ENCODE results near the gene DPYSL4.

The DPYSL4 gene

DNA sequence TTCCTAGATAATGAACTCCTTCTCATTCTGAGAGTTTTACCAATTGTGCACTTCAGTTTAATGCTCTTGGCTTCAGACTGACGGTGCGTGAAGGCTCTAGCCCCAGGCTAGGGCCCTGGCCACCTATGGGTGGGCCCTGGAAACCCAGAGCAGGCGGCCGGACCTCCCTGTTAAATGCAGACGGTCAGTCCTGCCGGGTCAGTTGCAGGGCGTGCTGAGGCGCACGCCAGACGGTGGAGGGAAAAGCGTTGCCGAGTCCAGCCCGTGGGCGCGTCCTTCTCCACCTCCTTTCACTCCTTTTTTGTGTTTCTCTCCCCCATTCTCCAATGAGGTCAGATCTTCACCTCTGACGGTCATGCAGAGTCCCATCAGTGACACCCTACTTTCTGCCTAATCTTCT, 2.3 kb downstream of the DPYSL4 start:
- 86% methylated on average over 16 of the region's 16 CpGs for WGBS, 2 experiments
- no peak overlapping the region for H3K4me3 ChIP-seq (ENCODE audit: insufficient read depth, low read depth, low read length)
- peaks cover 54% of the 10 kb centered on the region for H3K27me3 ChIP-seq (ENCODE audit: control insufficient read depth, insufficient read depth, low read length, poor library complexity, severe bottlenecking)
- no peaks in the 10 kb centered on the region for H3K9me3 ChIP-seq (ENCODE audit: control insufficient read depth, low read length)
- no peaks in the 10 kb centered on the region for H3K4me1 ChIP-seq (ENCODE audit: control insufficient read depth, insufficient read depth, low read length)
- no peak overlapping the region for H3K27ac ChIP-seq (ENCODE audit: insufficient read depth, low read depth, low read length, poor library complexity, severe bottlenecking)
- H3K36me3 ChIP-seq (ENCODE audit: control insufficient read depth, insufficient read depth, low read length), result no peaks in the 10 kb centered on the region

DNA sequence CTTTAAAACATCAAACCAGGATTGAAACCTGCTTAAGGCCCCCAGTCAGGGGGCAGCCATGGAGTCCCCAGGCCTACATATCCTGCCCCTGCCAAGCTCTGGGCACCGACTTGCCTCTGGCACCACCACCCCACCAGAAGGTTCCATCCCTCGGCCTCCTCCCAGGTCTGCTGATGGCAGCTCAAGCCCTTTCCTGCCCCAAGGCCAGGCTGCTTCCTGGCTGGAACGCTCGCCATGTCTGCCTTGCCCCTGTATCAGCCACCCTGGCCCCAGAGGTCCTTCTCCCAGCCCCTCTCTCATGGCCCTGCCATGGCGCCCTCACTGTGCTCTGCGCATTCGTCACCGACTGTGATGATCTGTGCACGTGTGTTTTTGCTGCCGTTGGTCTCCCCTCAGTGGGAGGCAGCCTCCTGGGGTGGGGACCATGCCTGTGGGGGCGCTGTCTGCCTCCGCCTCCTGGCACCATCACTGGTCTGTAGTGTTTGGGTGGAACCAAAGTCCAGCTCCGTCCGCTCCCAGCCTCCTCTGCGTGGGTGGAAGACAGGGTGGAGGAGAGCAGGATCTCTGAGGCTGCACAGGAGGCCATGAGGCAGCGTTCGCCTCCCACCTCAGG, 3.2 kb downstream of the DPYSL4 start:
- H3K36me3 ChIP-seq (ENCODE audit: control insufficient read depth, insufficient read depth, low read length), result no peaks in the 10 kb centered on the region
- H3K4me1 ChIP-seq (ENCODE audit: control insufficient read depth, insufficient read depth, low read length), result no peaks in the 10 kb centered on the region
- WGBS, 2 experiments, result 91% methylated on average over 17 of the region's 17 CpGs
- H3K9me3 ChIP-seq (ENCODE audit: control insufficient read depth, low read length), result no peaks in the 10 kb centered on the region
- H3K27me3 ChIP-seq (ENCODE audit: control insufficient read depth, insufficient read depth, low read length, poor library complexity, severe bottlenecking), result peaks cover 45% of the 10 kb centered on the region
- no peak overlapping the region for H3K27ac ChIP-seq (ENCODE audit: insufficient read depth, low read depth, low read length, poor library complexity, severe bottlenecking)
- H3K4me3 ChIP-seq (ENCODE audit: insufficient read depth, low read depth, low read length), result no peak overlapping the region

DNA sequence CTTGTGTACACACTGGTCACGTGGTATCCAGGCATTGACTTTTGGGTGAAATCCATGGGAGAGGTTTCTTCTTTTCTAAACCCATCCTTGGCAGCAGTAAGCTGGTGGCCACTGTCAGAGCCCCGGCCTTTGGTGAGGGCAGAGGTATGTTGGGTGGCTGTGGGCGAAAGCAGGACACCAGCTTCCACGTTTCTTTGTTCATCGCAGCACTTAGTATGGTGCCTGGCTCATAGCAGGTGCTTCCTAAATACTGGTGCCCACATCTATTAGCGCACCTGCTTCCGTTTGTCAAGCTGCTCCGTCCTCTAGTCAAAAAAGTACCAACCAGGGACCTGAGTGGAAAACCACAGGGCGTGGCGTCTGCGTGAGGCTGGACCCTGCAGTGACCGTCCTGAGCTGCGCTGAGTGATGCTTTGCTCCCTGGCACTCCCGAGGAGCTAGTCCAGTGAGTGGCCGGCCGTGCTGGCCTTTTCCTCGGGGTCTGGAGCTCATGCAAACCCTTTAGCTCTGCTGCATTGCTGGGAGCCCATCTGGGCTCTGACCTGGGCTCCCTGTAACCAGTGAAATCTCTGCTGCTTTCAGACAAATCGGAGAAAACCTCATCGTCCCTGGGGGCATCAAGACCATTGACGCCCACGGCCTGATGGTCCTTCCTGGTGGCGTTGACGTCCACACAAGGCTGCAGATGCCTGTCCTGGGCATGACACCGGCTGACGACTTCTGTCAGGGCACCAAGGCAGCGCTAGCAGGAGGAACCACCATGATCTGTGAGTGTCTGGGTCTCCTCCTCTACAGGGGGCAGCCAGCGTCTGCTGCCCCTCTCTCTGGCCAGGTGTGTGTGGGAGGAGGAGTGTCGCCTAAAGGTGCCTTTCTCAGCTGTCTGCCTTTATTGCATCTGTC, 5.6 kb downstream of the DPYSL4 start:
- H3K36me3 ChIP-seq (ENCODE audit: control insufficient read depth, insufficient read depth, low read length), result no peaks in the 10 kb centered on the region

DNA sequence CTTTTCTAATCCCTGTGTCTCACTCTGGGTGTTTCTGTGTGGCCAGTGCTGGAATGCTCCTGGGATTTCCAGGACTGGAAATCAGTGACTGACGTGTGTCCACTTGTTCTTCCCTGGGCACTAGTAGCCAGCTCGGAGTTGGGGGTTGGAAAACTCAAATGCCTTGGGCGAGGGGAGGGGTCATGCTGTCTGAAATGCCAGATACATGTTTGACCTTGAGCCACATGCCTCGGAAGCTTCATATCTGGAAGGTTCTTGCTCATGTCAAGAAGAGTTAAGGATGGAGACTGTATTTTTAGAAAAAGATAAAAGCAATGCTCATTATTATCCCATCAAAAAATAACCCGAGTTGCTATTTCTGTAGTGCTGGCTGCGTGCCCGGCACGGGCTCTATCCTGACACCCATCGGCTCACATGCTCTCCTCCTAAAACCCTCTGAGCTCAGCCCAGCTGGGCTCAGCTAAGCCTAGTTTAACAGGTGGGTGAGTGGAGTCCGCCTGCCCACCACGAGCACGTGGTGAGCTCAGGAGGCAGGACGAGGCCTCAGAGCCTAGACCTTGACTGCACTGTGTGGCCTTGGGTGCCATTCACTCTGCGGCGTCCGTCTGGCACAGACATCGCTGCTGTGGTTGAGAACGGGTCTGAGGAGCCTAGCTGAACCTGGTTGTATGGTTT, 6.4 kb downstream of the DPYSL4 start:
- H3K4me3 ChIP-seq (ENCODE audit: insufficient read depth, low read depth, low read length), result no peak overlapping the region
- no peak overlapping the region for H3K27ac ChIP-seq (ENCODE audit: insufficient read depth, low read depth, low read length, poor library complexity, severe bottlenecking)
- WGBS, 2 experiments, result 83 to 85% methylated on average over 18 of the region's 18 CpGs
- no peaks in the 10 kb centered on the region for H3K36me3 ChIP-seq (ENCODE audit: control insufficient read depth, insufficient read depth, low read length)
- H3K27me3 ChIP-seq (ENCODE audit: control insufficient read depth, insufficient read depth, low read length, poor library complexity, severe bottlenecking), result peaks cover 14% of the 10 kb centered on the region
- H3K9me3 ChIP-seq (ENCODE audit: control insufficient read depth, low read length), result no peaks in the 10 kb centered on the region
- no peaks in the 10 kb centered on the region for H3K4me1 ChIP-seq (ENCODE audit: control insufficient read depth, insufficient read depth, low read length)

More for the DNA sequence above, 5.6 kb downstream of the DPYSL4 start:
- peaks cover 22% of the 10 kb centered on the region for H3K27me3 ChIP-seq (ENCODE audit: control insufficient read depth, insufficient read depth, low read length, poor library complexity, severe bottlenecking)
- WGBS, 2 experiments, result 93 to 95% methylated on average over 28 of the region's 28 CpGs
- H3K4me3 ChIP-seq (ENCODE audit: insufficient read depth, low read depth, low read length), result no peak overlapping the region
- no peaks in the 10 kb centered on the region for H3K9me3 ChIP-seq (ENCODE audit: control insufficient read depth, low read length)
- H3K4me1 ChIP-seq (ENCODE audit: control insufficient read depth, insufficient read depth, low read length), result no peaks in the 10 kb centered on the region
- no peak overlapping the region for H3K27ac ChIP-seq (ENCODE audit: insufficient read depth, low read depth, low read length, poor library complexity, severe bottlenecking)

- 91 to 93% methylated on average over 21 of the region's 21 CpGs for WGBS, 2 experiments
- Histone ChIP-seq H3K4me3 (ENCODE audit: insufficient read depth, low read depth, low read length) (no peak overlapping the region), H3K9me3 (ENCODE audit: control insufficient read depth, low read length) (no peaks in the 10 kb centered on the region), H3K27me3 (ENCODE audit: control insufficient read depth, insufficient read depth, low read length, poor library complexity, severe bottlenecking) (peaks cover 5% of the 10 kb centered on the region), H3K27ac (ENCODE audit: insufficient read depth, low read depth, low read length, poor library complexity, severe bottlenecking) (no peak overlapping the region), H3K4me1 (ENCODE audit: control insufficient read depth, insufficient read depth, low read length) (no peaks in the 10 kb centered on the region), H3K36me3 (ENCODE audit: control insufficient read depth, insufficient read depth, low read length) (no peaks in the 10 kb centered on the region)
Measured at GRCh38 chr10:132193907-132194552, 7.3 kb downstream of the DPYSL4 start.

- Histone ChIP-seq H3K27me3 (ENCODE audit: control insufficient read depth, insufficient read depth, low read length, poor library complexity, severe bottlenecking) (no peaks in the 10 kb centered on the region), H3K4me3 (ENCODE audit: insufficient read depth, low read depth, low read length) (no peak overlapping the region), H3K27ac (ENCODE audit: insufficient read depth, low read depth, low read length, poor library complexity, severe bottlenecking) (no peak overlapping the region), H3K4me1 (ENCODE audit: control insufficient read depth, insufficient read depth, low read length) (no peaks in the 10 kb centered on the region), H3K9me3 (ENCODE audit: control insufficient read depth, low read length) (no peaks in the 10 kb centered on the region), H3K36me3 (ENCODE audit: control insufficient read depth, insufficient read depth, low read length) (no peaks in the 10 kb centered on the region)
- WGBS, 2 experiments, result 93 to 96% methylated on average over 15 of the region's 15 CpGs
Measured at GRCh38 chr10:132194726-132195125, 8.0 kb downstream of the DPYSL4 start.

DNA sequence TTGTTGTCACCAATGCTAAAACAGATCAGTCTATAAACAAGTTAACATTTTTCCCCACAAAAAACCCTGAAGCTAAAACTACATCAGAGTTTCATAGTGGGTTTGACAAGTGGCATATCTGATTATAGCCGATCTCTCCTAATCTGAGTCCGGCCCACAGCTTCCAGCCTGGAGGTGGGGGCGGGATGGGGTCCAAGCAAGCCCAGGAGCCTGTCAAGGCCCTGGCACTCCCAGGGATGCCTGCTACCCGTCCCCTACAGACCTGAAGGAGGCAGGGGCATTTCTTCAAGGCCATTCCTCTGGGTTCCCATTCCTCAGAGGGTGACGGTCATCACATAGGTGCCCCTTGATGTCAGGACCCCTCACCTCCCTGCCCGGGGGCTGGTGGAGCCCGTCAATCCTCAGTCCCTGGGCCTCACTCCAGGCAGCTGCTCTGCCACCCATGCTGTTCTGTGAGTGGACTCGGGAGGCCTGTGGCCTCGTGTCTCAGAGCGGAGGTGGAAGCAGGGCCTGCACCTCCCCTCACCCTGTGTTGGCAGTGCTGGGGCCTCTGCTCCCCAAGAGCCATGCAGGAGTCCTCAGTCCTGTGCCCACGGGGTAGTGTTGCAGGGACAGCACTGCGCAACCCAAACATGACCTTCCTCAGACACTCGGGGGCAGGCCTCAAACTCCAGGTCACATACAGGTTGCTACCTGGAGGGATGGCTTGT, 8.8 kb downstream of the DPYSL4 start:
- Histone ChIP-seq H3K4me3 (ENCODE audit: insufficient read depth, low read depth, low read length) (no peak overlapping the region), H3K27ac (ENCODE audit: insufficient read depth, low read depth, low read length, poor library complexity, severe bottlenecking) (no peak overlapping the region), H3K27me3 (ENCODE audit: control insufficient read depth, insufficient read depth, low read length, poor library complexity, severe bottlenecking) (no peaks in the 10 kb centered on the region), H3K9me3 (ENCODE audit: control insufficient read depth, low read length) (no peaks in the 10 kb centered on the region), H3K36me3 (ENCODE audit: control insufficient read depth, insufficient read depth, low read length) (no peaks in the 10 kb centered on the region), H3K4me1 (ENCODE audit: control insufficient read depth, insufficient read depth, low read length) (no peaks in the 10 kb centered on the region)
- WGBS, 2 experiments, result 92 to 93% methylated on average over 13 of the region's 13 CpGs

DNA sequence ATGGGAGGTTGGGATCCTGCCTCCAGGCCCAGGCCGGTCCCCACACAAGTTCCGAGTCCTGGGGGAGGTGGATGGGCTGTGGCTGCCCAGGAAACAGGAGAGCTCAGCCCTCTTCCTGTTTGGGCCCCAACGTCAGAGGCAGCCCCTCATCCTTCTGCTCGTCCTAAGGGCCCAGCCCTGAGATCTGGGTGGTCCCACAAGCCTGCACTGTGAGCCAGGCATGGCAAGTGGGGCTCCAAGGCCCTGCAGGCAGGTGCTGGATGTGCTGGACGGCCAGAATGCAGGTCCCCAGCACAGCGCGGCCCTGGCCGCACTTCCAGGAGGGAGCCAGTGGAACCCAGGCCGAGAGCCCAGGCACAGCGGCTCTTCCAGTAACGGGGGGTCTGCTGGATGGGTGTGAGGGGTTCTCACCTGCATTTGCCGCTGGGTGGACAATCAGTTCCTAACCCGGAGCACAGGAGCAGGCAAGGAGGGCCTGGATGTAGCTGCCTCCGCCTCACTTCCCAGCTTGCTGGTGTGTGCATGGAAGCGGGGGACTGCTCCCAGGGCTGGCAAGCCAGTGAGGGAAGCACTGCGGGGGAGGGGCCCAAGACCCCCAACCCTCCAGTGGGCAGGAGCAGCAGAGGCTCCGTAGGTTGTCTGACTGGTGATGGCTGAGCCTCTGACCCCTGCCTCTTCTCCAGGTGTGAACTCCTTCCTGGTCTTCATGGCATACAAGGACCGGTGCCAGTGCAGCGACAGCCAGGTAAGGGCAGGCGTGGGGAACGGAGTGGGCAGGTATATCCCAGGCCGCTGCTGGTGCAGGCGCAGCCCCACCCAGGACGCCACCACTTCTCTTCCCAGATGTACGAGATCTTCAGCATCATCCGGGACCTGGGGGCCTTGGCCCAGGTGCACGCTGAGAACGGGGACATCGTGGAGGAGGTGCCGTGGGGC, 9.7 kb downstream of the DPYSL4 start:
- Histone ChIP-seq H3K4me1 (ENCODE audit: control insufficient read depth, insufficient read depth, low read length) (no peaks in the 10 kb centered on the region), H3K9me3 (ENCODE audit: control insufficient read depth, low read length) (no peaks in the 10 kb centered on the region), H3K36me3 (ENCODE audit: control insufficient read depth, insufficient read depth, low read length) (no peaks in the 10 kb centered on the region), H3K4me3 (ENCODE audit: insufficient read depth, low read depth, low read length) (no peak overlapping the region), H3K27me3 (ENCODE audit: control insufficient read depth, insufficient read depth, low read length, poor library complexity, severe bottlenecking) (no peaks in the 10 kb centered on the region), H3K27ac (ENCODE audit: insufficient read depth, low read depth, low read length, poor library complexity, severe bottlenecking) (no peak overlapping the region)
- WGBS, 2 experiments, result 94 to 95% methylated on average over 30 of the region's 30 CpGs
